Loucy (cell line): ENCODE results near the gene IZUMO3.

Experiments used
- H2AFZ ChIP-seq: fragments of 200-600 bp; sonication (generic); 2 replicates; pipeline ENCODE4 v1.6.0; 2016; ENCODE audit warnings: antibody characterized with exemption, mild to moderate bottlenecking, low read length, moderate library complexity
- H3F3A ChIP-seq: fragments of 200-600 bp; 2 replicates; pipeline ENCODE4 v1.6.0; 2016; ENCODE audit warnings: antibody characterized with exemption, low read depth, mild to moderate bottlenecking
- H3K27me3 ChIP-seq: fragments of 200-600 bp; sonication (generic); 2 replicates; pipeline ENCODE4 v1.6.1; 2014; ENCODE audit warnings: low read length, mild to moderate bottlenecking; ENCODE audit not compliant: insufficient read depth, poor library complexity, severe bottlenecking
- H3K36me3 ChIP-seq: fragments of 200-600 bp; sonication (generic); 2 replicates; pipeline ENCODE4 v1.6.1; 2016; ENCODE audit warnings: low read length; ENCODE audit not compliant: insufficient read depth
- H3K4me1 ChIP-seq: fragments of 200-600 bp; sonication (generic); 2 replicates; pipeline ENCODE4 v1.5.1; 2014; ENCODE audit warnings: low read length, mild to moderate bottlenecking; ENCODE audit not compliant: insufficient read depth, poor library complexity, severe bottlenecking
- H3K4me2 ChIP-seq: fragments of 200-600 bp; sonication (generic); 2 replicates; pipeline ENCODE4 v1.6.0; 2014; ENCODE audit warnings: antibody characterized with exemption, low read length, low read depth, mild to moderate bottlenecking; ENCODE audit not compliant: poor library complexity, severe bottlenecking
- H3K4me3 ChIP-seq: fragments of 200-600 bp; sonication (generic); 2 replicates; pipeline ENCODE4 v1.5.1; 2014; ENCODE audit warnings: low read length, mild to moderate bottlenecking, mixed read lengths; ENCODE audit not compliant: poor library complexity, severe bottlenecking
- H3K79me2 ChIP-seq: fragments of 200-600 bp; sonication (generic); 2 replicates; pipeline ENCODE4 v1.6.1; 2014; ENCODE audit warnings: low read length; ENCODE audit not compliant: insufficient read depth
- H3K9ac ChIP-seq: fragments of 200-600 bp; sonication (generic); 2 replicates; pipeline ENCODE4 v1.6.0; 2014; ENCODE audit warnings: mild to moderate bottlenecking, low read depth, low read length, moderate library complexity; ENCODE audit not compliant: poor library complexity, severe bottlenecking
- H3K9me2 ChIP-seq: fragments of 200-600 bp; sonication (generic); replicated peaks from 2 replicates; pipeline ENCODE4 v1.6.1; 2016; ENCODE audit warnings: low read depth, low read length, mixed read lengths
- H3K9me3 ChIP-seq: fragments of 200-600 bp; sonication (generic); 2 replicates; pipeline ENCODE4 v1.6.1; 2014; ENCODE audit warnings: mild to moderate bottlenecking, antibody characterized with exemption, low read length, low read depth; ENCODE audit not compliant: insufficient read depth
- H4K20me1 ChIP-seq: fragments of 200-600 bp; sonication (generic); 2 replicates; pipeline ENCODE4 v1.6.0; 2014; ENCODE audit warnings: antibody characterized with exemption, low read length, mild to moderate bottlenecking; ENCODE audit not compliant: insufficient read depth, poor library complexity, severe bottlenecking
- EZH2phosphoT487 ChIP-seq: fragments of 200-600 bp; IDR thresholded peaks from 2 replicates; pipeline ENCODE4 v1.6.1; 2018; ENCODE audit warnings: antibody characterized with exemption, mild to moderate bottlenecking, moderate library complexity, borderline replicate concordance
- TF ChIP-seq, protein P1 (sequence below): fragments of 200-600 bp; sonication (generic); conservative IDR thresholded peaks from 2 replicates; pipeline ENCODE4 v1.5.1; 2014; ENCODE audit warnings: mild to moderate bottlenecking, antibody characterized with exemption, low read length

Gene IZUMO3

DNA sequence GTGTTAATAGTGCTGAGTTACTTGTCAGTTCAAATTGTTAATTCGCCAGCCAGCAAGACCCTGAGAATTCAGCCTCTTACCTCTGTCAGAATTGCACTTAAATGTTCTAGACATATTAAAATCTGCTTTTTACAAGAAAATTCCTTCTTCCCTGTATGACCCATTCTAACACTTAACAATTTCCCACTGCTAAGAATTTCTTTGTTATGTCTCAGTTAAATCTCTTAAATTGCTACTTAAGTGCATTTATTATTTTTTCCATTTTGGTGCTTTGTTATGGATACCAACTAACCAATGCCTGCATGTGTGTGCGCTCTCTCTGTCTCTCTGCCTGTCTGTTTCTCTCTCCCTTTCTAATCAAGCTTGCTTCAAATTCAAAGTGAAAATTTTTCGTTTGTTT is 44.9 kb downstream of the IZUMO3 start:
- H2AFZ ChIP-seq = no peak overlapping the region
- H3K27me3 ChIP-seq = no peaks in the 10 kb centered on the region
- H3K36me3 ChIP-seq = no peaks in the 10 kb centered on the region
- H3K4me1 ChIP-seq = no peaks in the 10 kb centered on the region
- H3K4me2 ChIP-seq = no peak overlapping the region
- no peaks in the 10 kb centered on the region for H3K9me3 ChIP-seq
- no peak overlapping the region for H3K9ac ChIP-seq
- no peak overlapping the region for H3K4me3 ChIP-seq
- H3F3A ChIP-seq = no peaks in the 10 kb centered on the region
- H3K79me2 ChIP-seq = no peaks in the 10 kb centered on the region
- H4K20me1 ChIP-seq = no peaks in the 10 kb centered on the region
- no peaks in the 10 kb centered on the region for H3K9me2 ChIP-seq
- TF ChIP-seq, protein P1, sequence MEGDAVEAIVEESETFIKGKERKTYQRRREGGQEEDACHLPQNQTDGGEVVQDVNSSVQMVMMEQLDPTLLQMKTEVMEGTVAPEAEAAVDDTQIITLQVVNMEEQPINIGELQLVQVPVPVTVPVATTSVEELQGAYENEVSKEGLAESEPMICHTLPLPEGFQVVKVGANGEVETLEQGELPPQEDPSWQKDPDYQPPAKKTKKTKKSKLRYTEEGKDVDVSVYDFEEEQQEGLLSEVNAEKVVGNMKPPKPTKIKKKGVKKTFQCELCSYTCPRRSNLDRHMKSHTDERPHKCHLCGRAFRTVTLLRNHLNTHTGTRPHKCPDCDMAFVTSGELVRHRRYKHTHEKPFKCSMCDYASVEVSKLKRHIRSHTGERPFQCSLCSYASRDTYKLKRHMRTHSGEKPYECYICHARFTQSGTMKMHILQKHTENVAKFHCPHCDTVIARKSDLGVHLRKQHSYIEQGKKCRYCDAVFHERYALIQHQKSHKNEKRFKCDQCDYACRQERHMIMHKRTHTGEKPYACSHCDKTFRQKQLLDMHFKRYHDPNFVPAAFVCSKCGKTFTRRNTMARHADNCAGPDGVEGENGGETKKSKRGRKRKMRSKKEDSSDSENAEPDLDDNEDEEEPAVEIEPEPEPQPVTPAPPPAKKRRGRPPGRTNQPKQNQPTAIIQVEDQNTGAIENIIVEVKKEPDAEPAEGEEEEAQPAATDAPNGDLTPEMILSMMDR = no peak
- no peak for TF ChIP-seq EZH2phosphoT487

- H3F3A ChIP-seq = no peaks in the 10 kb centered on the region
- no peak overlapping the region for H2AFZ ChIP-seq
- TF ChIP-seq EZH2phosphoT487 = no peak
- TF ChIP-seq, protein P1 = no peak
- H3K79me2 ChIP-seq = no peaks in the 10 kb centered on the region
- H3K36me3 ChIP-seq = no peaks in the 10 kb centered on the region
- no peaks in the 10 kb centered on the region; the same call in 1 of the 2 replicates for H3K9me2 ChIP-seq
- H3K4me1 ChIP-seq = no peaks in the 10 kb centered on the region
- H3K27me3 ChIP-seq = no peaks in the 10 kb centered on the region
- H4K20me1 ChIP-seq = no peaks in the 10 kb centered on the region
- no peak overlapping the region for H3K9ac ChIP-seq
- no peaks in the 10 kb centered on the region for H3K9me3 ChIP-seq
- no peak overlapping the region for H3K4me2 ChIP-seq
- no peak overlapping the region for H3K4me3 ChIP-seq
These were observed 47.1 kb downstream of the IZUMO3 start for GRCh38 chr9:24498632-24499031.

DNA sequence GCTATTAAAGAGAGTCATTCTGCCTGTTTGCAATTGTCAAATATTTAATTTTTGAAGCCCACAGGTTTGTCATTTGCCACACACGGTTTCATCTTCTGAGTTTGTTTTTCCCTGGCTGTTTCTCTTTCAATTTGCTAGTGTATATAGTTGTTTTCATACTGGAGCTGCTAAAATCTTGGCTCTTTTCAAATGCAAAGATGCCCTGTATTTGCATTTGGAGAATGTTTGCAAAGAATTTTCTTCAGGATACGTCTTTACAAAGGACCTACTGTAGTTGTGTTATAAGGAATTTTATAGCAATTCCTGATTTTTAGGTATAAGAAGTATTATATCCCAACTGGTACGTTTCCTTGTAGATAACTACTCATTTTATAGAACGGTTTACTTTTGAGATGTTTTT is 48.0 kb downstream of the IZUMO3 start:
- TF ChIP-seq, protein P1 = no peak
- no peak for TF ChIP-seq EZH2phosphoT487
- H3K27me3 ChIP-seq = no peaks in the 10 kb centered on the region
- H3K9me2 ChIP-seq = no peaks in the 10 kb centered on the region; the same call in 1 of the 2 replicates
- no peaks in the 10 kb centered on the region for H4K20me1 ChIP-seq
- H3K36me3 ChIP-seq = no peaks in the 10 kb centered on the region
- H3F3A ChIP-seq = no peaks in the 10 kb centered on the region
- H3K4me2 ChIP-seq = no peak overlapping the region
- no peaks in the 10 kb centered on the region for H3K9me3 ChIP-seq
- no peak overlapping the region for H2AFZ ChIP-seq
- no peak overlapping the region for H3K9ac ChIP-seq
- H3K4me1 ChIP-seq = no peaks in the 10 kb centered on the region
- no peaks in the 10 kb centered on the region for H3K79me2 ChIP-seq
- no peak overlapping the region for H3K4me3 ChIP-seq
